ENCODE data around the gene GPR50. TPM values are rescaled to one million over a fixed set of nuclear protein-coding genes. Genes with fewer than 3 reads are reported as not detected.

Gene GPR50
- total and polyA plus RNA-seq, 4 donors = not detected

DNA sequence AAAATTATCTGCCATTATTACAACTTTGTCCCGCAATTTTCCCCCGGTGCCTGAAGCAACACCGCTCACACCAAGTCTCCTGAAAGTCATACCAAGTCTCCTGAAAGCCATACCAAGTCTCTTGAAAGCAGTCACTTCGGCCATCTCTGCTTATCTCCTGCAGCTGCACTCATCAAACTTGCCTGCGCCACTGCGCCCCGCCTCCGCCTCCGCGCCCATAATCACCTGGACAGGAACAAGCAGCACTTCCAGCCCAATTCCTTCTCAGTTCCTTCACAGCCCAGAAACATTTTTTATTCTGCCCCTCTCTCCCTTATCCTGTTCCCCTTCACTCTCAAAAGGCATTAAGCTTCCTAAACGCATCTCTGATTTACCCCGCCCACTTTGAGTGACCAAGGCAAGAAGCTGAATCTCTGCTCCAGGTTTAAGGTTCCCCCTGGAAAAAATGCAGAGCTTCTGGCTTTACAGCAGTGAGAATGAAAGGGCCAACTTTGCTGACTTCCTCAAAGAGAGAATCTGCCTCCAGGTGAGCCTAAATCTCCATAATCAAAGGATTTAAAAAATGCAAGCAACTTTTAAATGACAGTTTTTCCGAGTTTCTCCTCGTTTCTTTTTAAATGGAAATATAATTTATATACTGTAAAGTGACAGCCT, 7.7 kb downstream of the GPR50 start:
- H3K4me3 ChIP-seq = no peak overlapping the region
- no peaks in the 10 kb centered on the region for H3K36me3 ChIP-seq (ENCODE audit: control insufficient read depth in 4 of 4, insufficient read depth in 4 of 4, low read length in 4 of 4)
- H3K4me1 ChIP-seq (ENCODE audit: control insufficient read depth in 5 of 5, insufficient read depth in 5 of 5, low read length in 5 of 5) = no peaks in the 10 kb centered on the region
- no peak overlapping the region for H3K9ac ChIP-seq (ENCODE audit: insufficient read depth in 1 of 2, low read length in 2 of 2)
- no peak overlapping the region for H3K27ac ChIP-seq (ENCODE audit: low read depth in 1 of 2, low read length in 1 of 2)
- 12 to 28% methylated on average over 14 of the region's 14 CpGs for WGBS, 2 donors
- ATAC-seq (ENCODE audit: insufficient read depth, low FRiP score) (no peak), DNase-seq (no peak)
- TF ChIP-seq, protein P1, sequence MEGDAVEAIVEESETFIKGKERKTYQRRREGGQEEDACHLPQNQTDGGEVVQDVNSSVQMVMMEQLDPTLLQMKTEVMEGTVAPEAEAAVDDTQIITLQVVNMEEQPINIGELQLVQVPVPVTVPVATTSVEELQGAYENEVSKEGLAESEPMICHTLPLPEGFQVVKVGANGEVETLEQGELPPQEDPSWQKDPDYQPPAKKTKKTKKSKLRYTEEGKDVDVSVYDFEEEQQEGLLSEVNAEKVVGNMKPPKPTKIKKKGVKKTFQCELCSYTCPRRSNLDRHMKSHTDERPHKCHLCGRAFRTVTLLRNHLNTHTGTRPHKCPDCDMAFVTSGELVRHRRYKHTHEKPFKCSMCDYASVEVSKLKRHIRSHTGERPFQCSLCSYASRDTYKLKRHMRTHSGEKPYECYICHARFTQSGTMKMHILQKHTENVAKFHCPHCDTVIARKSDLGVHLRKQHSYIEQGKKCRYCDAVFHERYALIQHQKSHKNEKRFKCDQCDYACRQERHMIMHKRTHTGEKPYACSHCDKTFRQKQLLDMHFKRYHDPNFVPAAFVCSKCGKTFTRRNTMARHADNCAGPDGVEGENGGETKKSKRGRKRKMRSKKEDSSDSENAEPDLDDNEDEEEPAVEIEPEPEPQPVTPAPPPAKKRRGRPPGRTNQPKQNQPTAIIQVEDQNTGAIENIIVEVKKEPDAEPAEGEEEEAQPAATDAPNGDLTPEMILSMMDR (IDR thresholded peaks at IDR 0.05; ENCODE audit: control extremely low read depth, extremely low read depth) = no peak
- peaks cover 0 to 15% (median 0%) of the 10 kb centered on the region in 4 donors for H3K9me3 ChIP-seq (ENCODE audit: control insufficient read depth in 4 of 4, insufficient read depth in 3 of 4, low read length in 3 of 4)
- peaks cover 0 to 50% (median 40%) of the 10 kb centered on the region in 3 donors for H3K27me3 ChIP-seq (ENCODE audit: control insufficient read depth in 3 of 3, insufficient read depth in 3 of 3, low read length in 2 of 3)

DNA sequence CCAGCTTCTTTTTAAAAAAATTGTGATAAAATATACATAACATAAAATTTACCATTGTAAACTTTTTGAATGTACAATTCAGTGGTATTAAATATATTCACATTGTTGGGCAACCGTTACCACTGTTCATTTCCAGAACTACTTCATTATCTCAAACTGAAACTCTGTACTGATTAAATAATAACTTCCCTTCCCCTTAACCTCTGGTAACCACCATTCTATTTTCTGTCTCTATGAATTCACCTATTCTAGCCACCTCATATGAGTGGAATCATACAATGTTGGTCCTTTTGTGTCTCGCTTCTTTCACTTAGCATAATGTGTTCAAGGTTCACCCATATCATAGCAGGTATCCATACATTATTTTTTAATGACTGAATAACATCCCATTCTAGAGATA, 8.3 kb downstream of the GPR50 start:
- peaks cover 0 to 14% (median 0%) of the 10 kb centered on the region in 4 donors for H3K9me3 ChIP-seq (ENCODE audit: control insufficient read depth in 4 of 4, insufficient read depth in 3 of 4, low read length in 3 of 4)
- H3K4me1 ChIP-seq (ENCODE audit: control insufficient read depth in 5 of 5, insufficient read depth in 5 of 5, low read length in 5 of 5) = no peaks in the 10 kb centered on the region
- TF ChIP-seq, protein P1 (IDR thresholded peaks at IDR 0.05; ENCODE audit: control extremely low read depth, extremely low read depth) = no peak
- no peak overlapping the region for H3K9ac ChIP-seq (ENCODE audit: insufficient read depth in 1 of 2, low read length in 2 of 2)
- peaks cover 0 to 47% (median 33%) of the 10 kb centered on the region in 3 donors for H3K27me3 ChIP-seq (ENCODE audit: control insufficient read depth in 3 of 3, insufficient read depth in 3 of 3, low read length in 2 of 3)
- ATAC-seq (ENCODE audit: insufficient read depth, low FRiP score) = no peak
- WGBS, 2 donors = 58 to 73% methylated on average over 2 of the region's 2 CpGs
- no peaks in the 10 kb centered on the region for H3K36me3 ChIP-seq (ENCODE audit: control insufficient read depth in 4 of 4, insufficient read depth in 4 of 4, low read length in 4 of 4)
- H3K27ac ChIP-seq (ENCODE audit: low read depth in 1 of 2, low read length in 1 of 2) = no peak overlapping the region
- no peak for DNase-seq
- no peak overlapping the region for H3K4me3 ChIP-seq

DNA sequence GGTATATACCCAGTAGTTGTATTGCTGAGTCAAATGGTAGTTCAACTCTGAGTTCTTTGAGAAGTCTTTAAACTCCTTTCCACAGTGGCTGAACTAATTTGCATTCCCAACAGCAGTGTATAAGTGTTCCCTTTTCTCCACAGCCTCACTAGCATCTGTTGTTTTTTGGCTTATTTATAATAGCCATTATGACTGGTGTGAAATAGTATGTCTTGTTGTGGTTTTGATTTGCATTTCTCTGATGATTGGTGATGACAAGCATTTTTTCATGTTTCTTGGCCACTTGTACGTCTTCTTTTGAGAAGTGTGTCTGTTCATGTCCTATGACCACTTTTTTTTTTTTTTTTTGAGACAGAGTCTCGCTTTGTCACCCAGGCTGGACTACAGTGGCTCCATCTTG, 30.5 kb downstream of the GPR50 start:
- no peaks in the 10 kb centered on the region for H3K4me1 ChIP-seq (ENCODE audit: control insufficient read depth in 5 of 5, insufficient read depth in 5 of 5, low read length in 5 of 5)
- no peak overlapping the region for H3K4me3 ChIP-seq
- no peaks in the 10 kb centered on the region for H3K36me3 ChIP-seq (ENCODE audit: control insufficient read depth in 4 of 4, insufficient read depth in 4 of 4, low read length in 4 of 4)
- TF ChIP-seq, protein P1 (IDR thresholded peaks at IDR 0.05; ENCODE audit: control extremely low read depth, extremely low read depth) = no peak
- H3K9me3 ChIP-seq (ENCODE audit: control insufficient read depth in 4 of 4, insufficient read depth in 3 of 4, low read length in 3 of 4) = no peaks in the 10 kb centered on the region
- no peaks in the 10 kb centered on the region for H3K27me3 ChIP-seq (ENCODE audit: control insufficient read depth in 3 of 3, insufficient read depth in 3 of 3, low read length in 2 of 3)
- no peak for DNase-seq
- WGBS, 2 donors = 55 to 88% methylated on average over 1 to 2 of the region's 2 CpGs
- no peak overlapping the region for H3K9ac ChIP-seq (ENCODE audit: insufficient read depth in 1 of 2, low read length in 2 of 2)
- no peak for ATAC-seq (ENCODE audit: insufficient read depth, low FRiP score)
- H3K27ac ChIP-seq (ENCODE audit: low read depth in 1 of 2, low read length in 1 of 2) = no peak overlapping the region

DNA sequence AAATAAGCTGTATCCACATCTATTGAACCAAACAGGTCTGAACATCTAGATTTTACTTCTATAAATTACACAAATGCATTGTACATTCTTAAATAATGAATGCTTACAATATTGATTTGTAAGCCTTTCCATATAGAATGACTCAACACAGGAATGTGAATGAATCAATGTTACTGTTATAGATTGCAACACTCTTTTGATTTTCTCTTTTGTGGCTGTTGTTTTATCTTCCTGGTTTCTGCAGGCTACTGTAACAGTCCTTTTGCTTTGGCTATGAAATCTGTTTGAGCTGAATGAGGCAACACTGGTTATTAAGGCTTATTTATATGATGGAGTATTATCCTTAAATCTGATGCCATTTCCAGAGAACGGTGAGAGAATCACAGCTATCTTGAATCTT, 49.5 kb downstream of the GPR50 start:
- H3K27me3 ChIP-seq (ENCODE audit: control insufficient read depth in 3 of 3, insufficient read depth in 3 of 3, low read length in 2 of 3) = peaks cover 3 to 17% (median 5%) of the 10 kb centered on the region in 3 donors
- WGBS, 2 donors = 56 to 78% methylated on average over 1 of the region's 1 CpG

More for the DNA sequence above, 49.5 kb downstream of the GPR50 start:
- no peaks in the 10 kb centered on the region for H3K4me1 ChIP-seq (ENCODE audit: control insufficient read depth in 5 of 5, insufficient read depth in 5 of 5, low read length in 5 of 5)
- DNase-seq = no peak
- no peaks in the 10 kb centered on the region for H3K36me3 ChIP-seq (ENCODE audit: control insufficient read depth in 4 of 4, insufficient read depth in 4 of 4, low read length in 4 of 4)
- TF ChIP-seq, protein P1 (IDR thresholded peaks at IDR 0.05; ENCODE audit: control extremely low read depth, extremely low read depth) = no peak
- ATAC-seq (ENCODE audit: insufficient read depth, low FRiP score) = no peak
- no peak overlapping the region for H3K9ac ChIP-seq (ENCODE audit: insufficient read depth in 1 of 2, low read length in 2 of 2)
- H3K9me3 ChIP-seq (ENCODE audit: control insufficient read depth in 4 of 4, insufficient read depth in 3 of 4, low read length in 3 of 4) = peaks cover 0 to 2% (median 0%) of the 10 kb centered on the region in 4 donors
- no peak overlapping the region for H3K4me3 ChIP-seq
- H3K27ac ChIP-seq (ENCODE audit: low read depth in 1 of 2, low read length in 1 of 2) = no peak overlapping the region

Data from lung (tissue), 12 donors.